ENCODE measurements around the gene MST1.

Gene MST1

DNA sequence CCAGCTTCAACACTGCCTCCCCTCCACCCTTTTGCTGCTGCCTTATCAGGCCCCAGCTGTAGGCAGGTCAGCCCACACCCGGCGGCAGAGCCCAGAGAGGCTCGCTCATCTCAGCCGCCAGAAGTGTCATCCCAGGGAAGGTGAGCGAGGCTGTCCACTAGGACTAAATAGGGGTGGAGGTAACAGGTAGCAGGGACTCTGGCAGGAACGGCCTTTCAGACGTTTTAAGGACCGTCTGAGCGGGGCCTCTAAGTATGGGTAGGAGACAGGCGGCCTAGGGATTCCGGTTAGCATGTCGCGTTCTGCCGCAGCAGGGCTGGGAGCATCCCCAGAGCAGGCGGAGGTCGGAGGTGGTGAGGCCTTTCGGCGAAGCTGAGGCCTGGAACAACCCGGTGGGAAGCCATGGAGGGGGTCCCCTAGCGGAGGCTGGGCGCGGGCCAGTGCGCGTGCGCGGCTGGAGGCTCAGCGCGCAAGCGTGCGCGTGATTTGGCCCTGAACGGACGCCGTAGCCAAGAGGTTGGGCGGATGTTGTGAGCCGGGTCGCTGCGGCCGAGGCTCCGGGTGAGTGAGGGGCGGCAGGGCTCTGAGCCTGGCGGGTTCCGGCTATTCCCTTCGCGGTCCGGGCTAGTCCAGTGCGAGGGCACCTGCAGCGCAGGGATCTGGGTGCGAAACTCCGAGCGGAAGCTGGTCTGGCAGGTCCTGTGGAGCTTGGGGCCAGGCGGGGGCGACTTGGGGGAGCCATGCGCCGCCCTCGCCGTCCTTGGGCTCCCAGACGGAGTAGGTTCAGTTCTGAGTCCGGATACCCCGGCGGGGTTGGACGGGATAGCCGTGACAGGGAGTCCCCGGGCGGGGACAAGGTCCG lies at the start of gene MST1, which contains the start of gene RNF123:
TSS of gene MST1 (minus strand) at position 429 of the 862 bp plus-strand sequence. CDS start 783 bp downstream, outside the sequence.
TSS of gene RNF123 (plus strand) at position 512 of the 862 bp plus-strand sequence. CDS start 1,609 bp downstream, outside the sequence.
- peaks cover 13% of the 10 kb centered on the region for H3K4me1 ChIP-seq (ENCODE audit: insufficient read depth, low read length)
- no peaks in the 10 kb centered on the region for H3K9me3 ChIP-seq (ENCODE audit: low read length)
- H3K27me3 ChIP-seq (ENCODE audit: insufficient read depth, low read length), result no peaks in the 10 kb centered on the region
- peak within 1 kb of the TSS; percentile 79 for H3K4me3 ChIP-seq (ENCODE audit: low read length)
- H3K36me3 ChIP-seq (ENCODE audit: insufficient read depth, low read length), result peaks cover 2% of the 10 kb centered on the region
- H2AFZ ChIP-seq (ENCODE audit: low read depth, low read length), result peak within 1 kb of the TSS; percentile 46

GRCh38 chr3:49738067-49738713 lies 48.9 kb upstream of the MST1 start:
- Histone ChIP-seq H3K36me3 (ENCODE audit: insufficient read depth, low read length) (peaks cover 53% of the 10 kb centered on the region), H3K4me3 (ENCODE audit: low read length) (no peak overlapping the region), H3K9me3 (ENCODE audit: low read length) (no peaks in the 10 kb centered on the region)

GRCh38 chr3:49734752-49735151 lies 45.5 kb upstream of the MST1 start:
- Histone ChIP-seq H3K9me3 (ENCODE audit: low read length) (no peaks in the 10 kb centered on the region), H3K4me3 (ENCODE audit: low read length) (no peak overlapping the region), H3K4me1 (ENCODE audit: insufficient read depth, low read length) (no peaks in the 10 kb centered on the region), H3K27me3 (ENCODE audit: insufficient read depth, low read length) (no peaks in the 10 kb centered on the region), H3K36me3 (ENCODE audit: insufficient read depth, low read length) (peaks cover 66% of the 10 kb centered on the region), H2AFZ (ENCODE audit: low read depth, low read length) (no peak overlapping the region)

More at GRCh38 chr3:49738067-49738713, 48.9 kb upstream of the MST1 start:
- no peaks in the 10 kb centered on the region for H3K4me1 ChIP-seq (ENCODE audit: insufficient read depth, low read length)
- no peaks in the 10 kb centered on the region for H3K27me3 ChIP-seq (ENCODE audit: insufficient read depth, low read length)
- no peak overlapping the region for H2AFZ ChIP-seq (ENCODE audit: low read depth, low read length)

DNA sequence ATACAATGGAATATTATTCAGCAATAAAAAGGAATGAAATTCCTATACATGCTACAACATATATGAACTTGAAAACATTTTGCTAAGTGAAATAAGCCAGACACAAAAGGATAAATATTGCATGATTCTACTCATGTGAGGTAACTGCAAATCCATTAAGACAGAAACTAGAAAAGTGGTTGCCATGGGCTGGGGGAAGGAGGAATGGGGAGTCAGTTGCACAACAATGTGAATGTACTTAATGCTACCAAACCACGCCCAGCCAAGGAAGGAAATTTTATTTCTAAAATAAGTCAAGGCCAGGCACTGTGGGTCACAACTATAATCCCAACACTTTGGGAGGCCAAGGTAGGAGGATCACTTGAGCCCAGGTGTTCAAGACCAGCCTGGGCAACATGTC lies 44.3 kb upstream of the MST1 start:
- H3K9me3 ChIP-seq (ENCODE audit: low read length), result no peaks in the 10 kb centered on the region
- no peak overlapping the region for H2AFZ ChIP-seq (ENCODE audit: low read depth, low read length)
- H3K27me3 ChIP-seq (ENCODE audit: insufficient read depth, low read length), result no peaks in the 10 kb centered on the region
- no peaks in the 10 kb centered on the region for H3K4me1 ChIP-seq (ENCODE audit: insufficient read depth, low read length)
- H3K4me3 ChIP-seq (ENCODE audit: low read length), result no peak overlapping the region
- peaks cover 61% of the 10 kb centered on the region for H3K36me3 ChIP-seq (ENCODE audit: insufficient read depth, low read length)

GRCh38 chr3:49732597-49732996 lies 43.3 kb upstream of the MST1 start:
- Histone ChIP-seq H3K4me1 (ENCODE audit: insufficient read depth, low read length) (no peaks in the 10 kb centered on the region), H3K36me3 (ENCODE audit: insufficient read depth, low read length) (peaks cover 60% of the 10 kb centered on the region), H3K4me3 (ENCODE audit: low read length) (no peak overlapping the region), H3K9me3 (ENCODE audit: low read length) (no peaks in the 10 kb centered on the region), H2AFZ (ENCODE audit: low read depth, low read length) (no peak overlapping the region), H3K27me3 (ENCODE audit: insufficient read depth, low read length) (no peaks in the 10 kb centered on the region)

- Histone ChIP-seq H3K9me3 (ENCODE audit: low read length) (no peaks in the 10 kb centered on the region), H3K4me3 (ENCODE audit: low read length) (no peak overlapping the region), H3K36me3 (ENCODE audit: insufficient read depth, low read length) (peaks cover 72% of the 10 kb centered on the region), H3K27me3 (ENCODE audit: insufficient read depth, low read length) (no peaks in the 10 kb centered on the region), H2AFZ (ENCODE audit: low read depth, low read length) (no peak overlapping the region), H3K4me1 (ENCODE audit: insufficient read depth, low read length) (no peaks in the 10 kb centered on the region)
Measured at GRCh38 chr3:49729966-49730609, 40.8 kb upstream of the MST1 start.

GRCh38 chr3:49727924-49728361 lies 38.7 kb upstream of the MST1 start:
- no peak overlapping the region for H3K4me3 ChIP-seq (ENCODE audit: low read length)

GRCh38 chr3:49727154-49727923 lies 38.1 kb upstream of the MST1 start:
- Histone ChIP-seq H3K36me3 (ENCODE audit: insufficient read depth, low read length) (peaks cover 51% of the 10 kb centered on the region), H3K4me1 (ENCODE audit: insufficient read depth, low read length) (peaks cover 21% of the 10 kb centered on the region)

More at GRCh38 chr3:49727924-49728361, 38.7 kb upstream of the MST1 start:
- H3K9me3 ChIP-seq (ENCODE audit: low read length), result no peaks in the 10 kb centered on the region
- H2AFZ ChIP-seq (ENCODE audit: low read depth, low read length), result no peak overlapping the region
- peaks cover 15% of the 10 kb centered on the region for H3K4me1 ChIP-seq (ENCODE audit: insufficient read depth, low read length)
- H3K36me3 ChIP-seq (ENCODE audit: insufficient read depth, low read length), result peaks cover 53% of the 10 kb centered on the region
- H3K27me3 ChIP-seq (ENCODE audit: insufficient read depth, low read length), result no peaks in the 10 kb centered on the region

DNA sequence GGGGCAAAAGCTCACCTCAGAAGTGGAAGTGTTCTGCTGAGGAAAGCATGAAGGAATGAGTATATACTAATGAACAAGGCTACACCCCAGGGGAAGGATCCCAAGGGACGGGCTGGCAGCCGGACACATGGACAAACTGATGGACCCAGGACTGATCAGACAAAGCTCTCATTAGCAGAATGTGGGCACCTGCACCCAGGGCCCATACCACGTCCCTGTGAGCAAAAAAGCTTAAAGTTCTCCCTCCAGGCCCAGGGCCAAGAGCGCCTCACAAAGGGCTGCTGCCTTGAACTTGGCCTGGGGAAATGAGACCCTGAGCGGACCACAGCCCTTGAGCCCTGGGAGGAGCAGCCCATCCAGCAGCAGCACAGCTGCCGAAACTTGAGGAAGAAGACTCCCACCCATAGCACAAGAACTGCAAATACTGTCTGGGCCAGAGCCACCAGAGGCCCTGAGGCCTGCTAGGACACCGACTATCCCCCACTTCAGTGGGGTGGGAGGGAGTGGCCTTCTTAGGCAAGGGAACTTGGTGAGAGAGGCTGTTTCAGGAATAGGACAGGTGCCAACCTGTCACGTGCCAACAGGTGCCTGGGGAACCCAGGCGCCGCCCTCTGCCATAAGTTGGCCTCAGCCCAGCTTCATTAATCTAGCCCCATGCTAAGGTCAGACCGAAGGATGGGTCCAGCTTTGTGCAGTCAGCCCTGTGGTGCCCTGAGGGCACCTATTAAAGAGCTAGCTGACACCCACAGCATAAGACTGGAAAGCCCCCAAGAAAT lies 36.8 kb upstream of the MST1 start:
- Histone ChIP-seq H3K36me3 (ENCODE audit: insufficient read depth, low read length) (peaks cover 55% of the 10 kb centered on the region), H3K4me1 (ENCODE audit: insufficient read depth, low read length) (peaks cover 21% of the 10 kb centered on the region), H2AFZ (ENCODE audit: low read depth, low read length) (no peak overlapping the region), H3K9me3 (ENCODE audit: low read length) (no peaks in the 10 kb centered on the region), H3K4me3 (ENCODE audit: low read length) (no peak overlapping the region), H3K27me3 (ENCODE audit: insufficient read depth, low read length) (no peaks in the 10 kb centered on the region)

More at GRCh38 chr3:49727154-49727923, 38.1 kb upstream of the MST1 start:
- Histone ChIP-seq H3K4me3 (ENCODE audit: low read length) (no peak overlapping the region), H3K27me3 (ENCODE audit: insufficient read depth, low read length) (no peaks in the 10 kb centered on the region), H3K9me3 (ENCODE audit: low read length) (no peaks in the 10 kb centered on the region), H2AFZ (ENCODE audit: low read depth, low read length) (no peak overlapping the region)

GRCh38 chr3:49724586-49724985 lies 35.3 kb upstream of the MST1 start:
- H3K4me3 ChIP-seq (ENCODE audit: low read length), result peak overlapping the region; percentile 92
- no peaks in the 10 kb centered on the region for H3K9me3 ChIP-seq (ENCODE audit: low read length)
- H2AFZ ChIP-seq (ENCODE audit: low read depth, low read length), result peak overlapping the region; percentile 78
- peaks cover 21% of the 10 kb centered on the region for H3K4me1 ChIP-seq (ENCODE audit: insufficient read depth, low read length)
- peaks cover 60% of the 10 kb centered on the region for H3K36me3 ChIP-seq (ENCODE audit: insufficient read depth, low read length)
- H3K27me3 ChIP-seq (ENCODE audit: insufficient read depth, low read length), result no peaks in the 10 kb centered on the region

- Histone ChIP-seq H3K4me3 (ENCODE audit: low read length) (peak within 1 kb of the TSS; percentile 92), H2AFZ (ENCODE audit: low read depth, low read length) (peak within 1 kb of the TSS; percentile 78), H3K4me1 (ENCODE audit: insufficient read depth, low read length) (peaks cover 21% of the 10 kb centered on the region), H3K27me3 (ENCODE audit: insufficient read depth, low read length) (no peaks in the 10 kb centered on the region), H3K9me3 (ENCODE audit: low read length) (no peaks in the 10 kb centered on the region), H3K36me3 (ENCODE audit: insufficient read depth, low read length) (peaks cover 65% of the 10 kb centered on the region)
Measured at GRCh38 chr3:49723628-49724551, 34.6 kb upstream of the MST1 start, which contains the start of gene GMPPB. Gene GMPPB, minus strand, starts transcription at chr3:49723951. Its CDS starts 225 bp downstream, at chr3:49723726.

Data from neuron (in vitro differentiated cells).